Smooth muscle cell (in vitro differentiated cells): ENCODE measurements around the gene NETO2. TPM values are rescaled to one million over a fixed set of nuclear protein-coding genes. Genes with fewer than 3 reads are reported as not detected.
"Not testable (repeated sequence)": the region's sequence is repeated elsewhere in the genome, so short reads cannot be mapped to it uniquely, and the experiment has no call there.

Experiments used
- DNase-seq: peaks from one replicate; lab custom pipeline; 2025; ENCODE audit not compliant: unreplicated experiment; lab: John Stamatoyannopoulos, UW
- H2AFZ ChIP-seq: fragments of 200-600 bp; sonication (generic); 2 replicates; pipeline ENCODE4 v1.6.0; 2016; ENCODE audit warnings: antibody characterized with exemption, low read depth, mild to moderate bottlenecking
- H3F3A ChIP-seq: fragments of 200-600 bp; sonication (generic); 2 replicates; pipeline ENCODE4 v1.6.0; 2017; ENCODE audit warnings: antibody characterized with exemption, low read depth
- H3K27ac ChIP-seq: fragments of 200-600 bp; sonication (generic); 2 replicates; pipeline ENCODE4 v1.5.1; 2016; ENCODE audit warnings: low read depth, mild to moderate bottlenecking
- H3K27me3 ChIP-seq: fragments of 200-600 bp; sonication (generic); 2 replicates; pipeline ENCODE4 v1.6.1; 2016; ENCODE audit warnings: low read depth, mild to moderate bottlenecking
- H3K36me3 ChIP-seq: fragments of 200-600 bp; sonication (generic); 2 replicates; pipeline ENCODE4 v1.5.1; 2016; ENCODE audit warnings: low read depth
- H3K4me1 ChIP-seq: fragments of 200-600 bp; sonication (generic); 2 replicates; pipeline ENCODE4 v1.5.1; 2016; ENCODE audit warnings: low read depth
- H3K4me2 ChIP-seq: fragments of 200-600 bp; sonication (generic); 2 replicates; pipeline ENCODE4 v1.6.0; 2016; ENCODE audit warnings: mild to moderate bottlenecking
- H3K4me3 ChIP-seq: fragments of 200-600 bp; sonication (generic); 2 replicates; pipeline ENCODE4 v1.5.1; 2016; ENCODE audit warnings: mild to moderate bottlenecking
- H3K79me2 ChIP-seq: fragments of 200-600 bp; sonication (generic); 2 replicates; pipeline ENCODE4 v1.6.0; 2016; ENCODE audit warnings: low read depth, mild to moderate bottlenecking
- H3K9ac ChIP-seq: fragments of 200-600 bp; sonication (generic); 2 replicates; pipeline ENCODE4 v1.6.0; 2016; ENCODE audit warnings: low read depth
- H3K9me3 ChIP-seq: fragments of 200-600 bp; sonication (generic); replicated peaks from 2 replicates; pipeline ENCODE4 v1.5.1; 2016; ENCODE audit warnings: low read depth
- H4K20me1 ChIP-seq: fragments of 200-600 bp; sonication (generic); 2 replicates; pipeline ENCODE4 v1.6.0; 2016; ENCODE audit warnings: low read depth
- CTCF ChIP-seq: fragments of 200-600 bp; sonication (generic); IDR thresholded peaks from 2 replicates; pipeline ENCODE4 v1.5.1; 2017; ENCODE audit warnings: borderline replicate concordance, mild to moderate bottlenecking, antibody characterized with exemption; ENCODE audit not compliant: insufficient read depth, poor library complexity, severe bottlenecking
- WGBS: methylation state at CpG from one replicate; pipeline ENCODE4 v1.1.7; 2016; ENCODE audit warnings: low lambda C conversion rate; 5-methylcytosine and 5-hydroxymethylcytosine counted together
- polyA plus RNA-seq: library from polyadenylated mRNA; unstranded; fragments of >200 nt; fragmentation: Nextera tagmentation; extraction: Ambion mirVana; gene quantifications from 2 replicates; pipeline ENCODE4 v1.2.1, GENCODE V29; 2016
- total RNA-seq: library from RNA; depleted of rRNA; stranded (reverse); fragments of >200 nt; gene quantifications from 2 replicates; pipeline ENCODE4 v1.2.3, GENCODE V29; 2014

NETO2 gene
- total and polyA plus RNA-seq, 2 experiments from 2014 or later = 12.7 to 23.5 TPM

GRCh38 chr16:47059991-47060390 lies 83.8 kb downstream of the NETO2 start:
- H3K27ac ChIP-seq = no peak overlapping the region
- no peak overlapping the region for H3K4me2 ChIP-seq
- H3K4me1 ChIP-seq = no peaks in the 10 kb centered on the region
- 94% methylated on average over 7 of the region's 7 CpGs for WGBS
- no peak overlapping the region for H2AFZ ChIP-seq
- no peak overlapping the region for H3K9ac ChIP-seq
- no peaks in the 10 kb centered on the region for H3K79me2 ChIP-seq
- no peak for DNase-seq
- no peak overlapping the region for H3K4me3 ChIP-seq
- no peaks in the 10 kb centered on the region for H3F3A ChIP-seq
- no peaks in the 10 kb centered on the region for H4K20me1 ChIP-seq
- no peaks in the 10 kb centered on the region for H3K9me3 ChIP-seq
- TF ChIP-seq CTCF = no peak
- H3K27me3 ChIP-seq = no peaks in the 10 kb centered on the region
- no peaks in the 10 kb centered on the region for H3K36me3 ChIP-seq

DNA sequence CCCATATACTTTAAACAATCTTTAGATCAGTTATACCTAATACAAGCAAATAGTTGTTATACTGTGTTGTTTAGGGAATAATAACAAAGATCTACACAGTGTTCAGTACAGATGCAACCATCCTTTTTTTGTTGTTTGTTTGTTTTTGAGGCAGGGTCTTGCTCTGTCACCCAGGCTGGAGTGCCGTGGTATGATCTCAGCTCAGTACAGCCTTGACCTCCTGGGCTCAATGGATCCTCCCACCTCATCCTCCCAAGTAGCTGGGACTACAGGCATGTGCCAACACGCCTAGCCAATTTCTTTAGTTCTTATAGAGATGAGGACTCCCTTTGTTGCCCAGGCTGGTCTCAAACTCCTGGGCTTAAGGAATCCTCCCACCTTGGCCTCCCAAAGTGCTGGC lies 84.6 kb downstream of the NETO2 start:
- not testable (repeated sequence) for H3K4me3 ChIP-seq, DNase-seq, H3K9ac ChIP-seq, H3K4me1 ChIP-seq, H4K20me1 ChIP-seq, H3K79me2 ChIP-seq, H3F3A ChIP-seq, H2AFZ ChIP-seq, H3K36me3 ChIP-seq, H3K4me2 ChIP-seq, H3K27ac ChIP-seq, H3K27me3 ChIP-seq, H3K9me3 ChIP-seq
- 78% methylated on average over 2 of the region's 2 CpGs for WGBS

- H3K27me3 ChIP-seq = no peaks in the 10 kb centered on the region
- no peaks in the 10 kb centered on the region for H3F3A ChIP-seq
- H2AFZ ChIP-seq = no peak overlapping the region
- TF ChIP-seq CTCF = no peak
- DNase-seq = no peak
- WGBS = 87% methylated on average over 14 of the region's 14 CpGs
- H3K9me3 ChIP-seq = no peaks in the 10 kb centered on the region
- no peak overlapping the region for H3K4me3 ChIP-seq
- H3K36me3 ChIP-seq = no peaks in the 10 kb centered on the region
- no peaks in the 10 kb centered on the region for H4K20me1 ChIP-seq
- H3K79me2 ChIP-seq = no peaks in the 10 kb centered on the region
- no peaks in the 10 kb centered on the region for H3K4me1 ChIP-seq
- no peak overlapping the region for H3K9ac ChIP-seq
- H3K27ac ChIP-seq = no peak overlapping the region
- no peak overlapping the region for H3K4me2 ChIP-seq
Measured at GRCh38 chr16:47058295-47059086, 85.3 kb downstream of the NETO2 start.

GRCh38 chr16:47057630-47057993 lies 86.1 kb downstream of the NETO2 start:
- H3K79me2 ChIP-seq = no peaks in the 10 kb centered on the region
- no peak for TF ChIP-seq CTCF
- no peaks in the 10 kb centered on the region for H4K20me1 ChIP-seq
- H2AFZ ChIP-seq = no peak overlapping the region
- no peaks in the 10 kb centered on the region for H3F3A ChIP-seq
- H3K4me1 ChIP-seq = no peaks in the 10 kb centered on the region
- no peak overlapping the region for H3K4me3 ChIP-seq
- H3K36me3 ChIP-seq = no peaks in the 10 kb centered on the region
- no peaks in the 10 kb centered on the region for H3K27me3 ChIP-seq
- DNase-seq = no peak
- WGBS = 92% methylated on average over 5 of the region's 5 CpGs
- H3K27ac ChIP-seq = no peak overlapping the region
- H3K4me2 ChIP-seq = no peak overlapping the region
- H3K9me3 ChIP-seq = no peaks in the 10 kb centered on the region
- no peak overlapping the region for H3K9ac ChIP-seq
